Adrenal gland (tissue), 12 donors: ENCODE measurements around the gene PPP2R5C. TPM values are rescaled to one million over a fixed set of nuclear protein-coding genes. Genes with fewer than 3 reads are reported as not detected.
A peak's percentile ranks its signal among the peaks of the same experiment; 100 is the strongest.

ENCODE experiments used
- DNase-seq, 7 donors: peaks; one replicate each; pipeline ENCODE4 v3.0.0-alpha.2; 2019 to 2020
- H3K27ac ChIP-seq, 5 donors: fragments of 200-600 bp; sonication (generic) in 4 of 5; 1 replicate in 3 of 5; 2 replicates in 2 of 5; pipeline versions ENCODE4 v1.5.1 to v1.8.0; 2016 to 2020; ENCODE audit warnings: mild to moderate bottlenecking in 1 of 5
- H3K27me3 ChIP-seq: fragments of 200-600 bp; 2 replicates; pipeline ENCODE4 v1.8.0; 2021
- H3K36me3 ChIP-seq, 2 donors: fragments of 200-600 bp; replicated peaks in 1 of 2; 1 replicate in 1 of 2; 2 replicates in 1 of 2; pipeline versions ENCODE4 v1.5.1 to v1.8.0; 2018 to 2022
- H3K4me1 ChIP-seq, 2 donors: fragments of 200-600 bp; replicated peaks in 1 of 2; 1 replicate in 1 of 2; 2 replicates in 1 of 2; pipeline versions ENCODE4 v1.5.1 to v1.8.0; 2018 to 2021
- H3K4me3 ChIP-seq, 4 donors: fragments of 200-600 bp; sonication (generic) in 3 of 4; one replicate each; pipeline ENCODE4 v1.5.1; 2016 to 2018
- H3K9me3 ChIP-seq, 3 donors: fragments of 200-600 bp; sonication (generic) in 1 of 3; replicated peaks in 1 of 3; 1 replicate in 2 of 3; 2 replicates in 1 of 3; pipeline versions ENCODE4 v1.5.1 to v1.8.0; 2016 to 2021
- POLR2A ChIP-seq, 2 donors: fragments of 450-650 bp; IDR thresholded peaks; one replicate each; pipeline ENCODE4 v1.6.1; 2017; ENCODE audit warnings: antibody characterized with exemption in 2 of 2, mild to moderate bottlenecking in 2 of 2, moderate library complexity in 1 of 2
- WGBS, 4 donors: extraction: QIAGEN DNeasy Blood & Tissue Kit in 2 of 4; methylation state at CpG; one replicate each; pipeline versions ENCODE4 v1.1.5 to v1.1.7; 2013 to 2017; 5-methylcytosine and 5-hydroxymethylcytosine counted together
- intact Hi-C, 2 donors: fragments of 100-400 bp; cut with DNase I; formaldehyde crosslinking; loops; one replicate each; pipeline versions ENCODE4 v1.14.1 to v1.15.0; 2022 to 2023
- polyA plus RNA-seq, 3 donors: library from polyadenylated mRNA; stranded (reverse); fragments of 200-250 nt in 2 of 3; fragments of 350-450 nt in 1 of 3; fragmentation: Illumina TruSeq in 1 of 3; extraction: RNeasy Lipid Tissue Mini Kit (QIAGEN cat#74804) in 1 of 3; gene quantifications; one replicate each; pipeline ENCODE4 v1.2.3, GENCODE V29; 2013 to 2014
- total RNA-seq, 9 donors: library from RNA; depleted of rRNA in 4 of 9; stranded (reverse); fragments of >200 nt in 4 of 9; fragments of 120-200 nt in 1 of 9; fragmentation: NEBNext Ultra II Directional in 1 of 9; extraction: Animal tissue kit (Norgen Biotek cat#: 25700) in 1 of 9; gene quantifications; one replicate each; pipeline versions ENCODE4 v1.1.0 to v1.2.4, GENCODE V29; 2013 to 2023
- TF ChIP-seq, protein P1 (sequence below), 6 experiments: fragments of 450-650 bp in 4 of 6; fragments of 200-600 bp in 2 of 6; sonication (generic) in 1 of 6; IDR thresholded peaks; 1 replicate in 5 of 6; 2 replicates in 1 of 6; pipeline versions ENCODE4 v1.5.1 to v1.8.0; 2016 to 2021; ENCODE audit warnings: antibody characterized with exemption in 6 of 6, mild to moderate bottlenecking in 2 of 6, moderate library complexity in 1 of 6
- donor health status: healthy with polysubstance abuse.
- donor health status: Bipolar disorder and iron deficiency.
- donor health status: DM: yes; HTN: yes; CAD: no.
- donor health status: DM: no; HTN: no; CAD: no.
- donor health status: DM: no; HTN: no; CAD: no.
- donor health status: DM: yes; HTN: yes; CAD: no.

Gene PPP2R5C
- total and polyA plus RNA-seq, 12 donors = 66.5 to 216 (median 134) TPM

DNA sequence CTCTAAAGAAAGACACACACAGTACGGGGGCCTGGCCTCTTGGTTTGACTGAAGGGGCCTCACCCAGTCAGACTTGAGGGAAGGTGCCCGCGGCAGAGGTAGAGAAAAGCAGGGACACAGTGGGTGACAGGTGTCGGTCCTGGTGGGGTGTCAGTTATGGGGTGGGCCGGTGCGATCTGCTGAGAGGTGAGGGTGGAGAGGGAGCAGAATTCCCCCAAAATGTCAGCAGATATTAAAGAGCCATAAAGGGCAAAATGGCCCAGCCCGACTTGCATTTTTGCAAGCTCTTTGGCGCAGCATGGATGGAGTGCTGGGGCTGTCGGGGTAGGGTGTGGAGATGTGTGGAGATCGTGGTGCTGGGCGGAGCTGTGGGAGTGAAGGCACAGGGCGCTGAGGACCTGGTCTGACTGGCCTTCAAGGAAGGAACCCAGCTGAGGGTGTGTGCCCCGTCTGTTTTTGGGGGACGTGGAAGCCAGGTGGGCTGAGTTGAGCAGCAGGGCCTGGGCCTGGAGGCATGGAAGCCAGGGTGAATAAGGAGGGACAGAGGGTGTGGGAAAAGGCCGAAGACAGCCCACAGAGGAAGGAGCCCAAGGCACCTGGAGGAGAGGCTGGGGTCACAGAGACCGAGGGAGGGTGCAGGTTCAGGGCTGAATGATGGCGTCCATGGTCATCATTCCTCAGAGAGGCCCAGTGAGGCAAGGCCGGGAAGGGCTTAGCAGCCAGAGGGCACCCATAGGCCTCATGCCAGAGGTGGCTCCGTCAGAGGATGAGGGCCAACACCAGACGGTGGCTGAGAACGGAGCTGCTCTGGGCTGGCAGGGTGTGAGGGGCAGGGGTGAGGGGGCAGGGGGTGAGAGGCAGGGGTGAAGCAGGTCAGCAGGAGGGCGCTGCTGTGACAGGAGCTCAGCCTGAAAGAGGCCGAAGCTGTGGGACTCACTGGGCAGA is 154.6 kb downstream of the PPP2R5C start:
- intact Hi-C loops = no loop called here
- WGBS, 4 donors = 92 to 94% (median 92%) methylated on average over 19 to 23 of the region's 23 CpGs
- H3K9me3 ChIP-seq = no peaks in the 10 kb centered on the region
- DNase-seq = peak in 1 of 7 donors; percentile 11
- peaks cover 0 to 43% of the 10 kb centered on the region in 2 donors for H3K36me3 ChIP-seq
- H3K4me1 ChIP-seq = no peaks in the 10 kb centered on the region
- peak overlapping the region in 1 of 5 donors; percentile 42 for H3K27ac ChIP-seq
- TF ChIP-seq POLR2A (IDR thresholded peaks at IDR 0.05) = no peak
- TF ChIP-seq, protein P1, sequence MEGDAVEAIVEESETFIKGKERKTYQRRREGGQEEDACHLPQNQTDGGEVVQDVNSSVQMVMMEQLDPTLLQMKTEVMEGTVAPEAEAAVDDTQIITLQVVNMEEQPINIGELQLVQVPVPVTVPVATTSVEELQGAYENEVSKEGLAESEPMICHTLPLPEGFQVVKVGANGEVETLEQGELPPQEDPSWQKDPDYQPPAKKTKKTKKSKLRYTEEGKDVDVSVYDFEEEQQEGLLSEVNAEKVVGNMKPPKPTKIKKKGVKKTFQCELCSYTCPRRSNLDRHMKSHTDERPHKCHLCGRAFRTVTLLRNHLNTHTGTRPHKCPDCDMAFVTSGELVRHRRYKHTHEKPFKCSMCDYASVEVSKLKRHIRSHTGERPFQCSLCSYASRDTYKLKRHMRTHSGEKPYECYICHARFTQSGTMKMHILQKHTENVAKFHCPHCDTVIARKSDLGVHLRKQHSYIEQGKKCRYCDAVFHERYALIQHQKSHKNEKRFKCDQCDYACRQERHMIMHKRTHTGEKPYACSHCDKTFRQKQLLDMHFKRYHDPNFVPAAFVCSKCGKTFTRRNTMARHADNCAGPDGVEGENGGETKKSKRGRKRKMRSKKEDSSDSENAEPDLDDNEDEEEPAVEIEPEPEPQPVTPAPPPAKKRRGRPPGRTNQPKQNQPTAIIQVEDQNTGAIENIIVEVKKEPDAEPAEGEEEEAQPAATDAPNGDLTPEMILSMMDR (IDR thresholded peaks at IDR 0.05) = no peak
- no peaks in the 10 kb centered on the region for H3K27me3 ChIP-seq
- H3K4me3 ChIP-seq = no peak overlapping the region

DNA sequence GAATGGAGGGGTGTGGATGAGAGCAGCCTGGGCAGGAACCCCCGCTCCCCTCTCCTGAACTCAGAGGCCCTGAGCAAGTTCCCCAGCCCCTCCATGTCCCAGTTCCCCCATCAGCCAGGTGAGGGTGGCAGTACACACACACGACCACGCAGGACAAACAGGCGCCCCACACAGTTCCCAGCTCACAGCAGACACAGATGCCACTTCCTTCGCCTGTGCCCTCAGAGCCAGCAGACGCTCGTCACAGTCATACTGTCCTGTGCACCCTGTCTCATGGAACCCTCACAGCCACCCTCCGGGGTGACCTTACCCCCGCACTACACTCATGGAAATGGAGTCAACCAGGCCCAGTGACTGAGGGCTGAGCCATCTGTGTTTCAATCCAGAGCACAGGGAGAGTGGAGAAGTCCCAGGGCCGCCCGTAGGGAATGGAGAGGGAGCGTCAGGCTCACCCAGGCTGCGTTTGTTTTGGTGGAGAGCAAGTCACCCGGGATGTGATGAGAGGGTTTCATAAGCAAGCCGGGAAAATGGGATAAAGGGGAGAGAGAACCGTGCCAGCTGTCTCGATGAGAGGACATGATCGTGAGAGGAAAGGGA is 155.4 kb downstream of the PPP2R5C start:
- intact Hi-C loops = no loop called here
- Histone ChIP-seq H3K4me3 (no peak overlapping the region), H3K4me1 (no peaks in the 10 kb centered on the region), H3K36me3 (peaks cover 0 to 40% of the 10 kb centered on the region in 2 donors), H3K27ac (peak overlapping the region in 1 of 5 donors; percentile 42), H3K27me3 (no peaks in the 10 kb centered on the region), H3K9me3 (no peaks in the 10 kb centered on the region)
- TF ChIP-seq POLR2A (IDR thresholded peaks at IDR 0.05) = no peak
- TF ChIP-seq, protein P1 (IDR thresholded peaks at IDR 0.05) = no peak
- 85 to 88% (median 87%) methylated on average over 14 to 18 of the region's 18 CpGs for WGBS, 4 donors
- peak in 2 of 7 donors; percentile 9 to 49 for DNase-seq

DNA sequence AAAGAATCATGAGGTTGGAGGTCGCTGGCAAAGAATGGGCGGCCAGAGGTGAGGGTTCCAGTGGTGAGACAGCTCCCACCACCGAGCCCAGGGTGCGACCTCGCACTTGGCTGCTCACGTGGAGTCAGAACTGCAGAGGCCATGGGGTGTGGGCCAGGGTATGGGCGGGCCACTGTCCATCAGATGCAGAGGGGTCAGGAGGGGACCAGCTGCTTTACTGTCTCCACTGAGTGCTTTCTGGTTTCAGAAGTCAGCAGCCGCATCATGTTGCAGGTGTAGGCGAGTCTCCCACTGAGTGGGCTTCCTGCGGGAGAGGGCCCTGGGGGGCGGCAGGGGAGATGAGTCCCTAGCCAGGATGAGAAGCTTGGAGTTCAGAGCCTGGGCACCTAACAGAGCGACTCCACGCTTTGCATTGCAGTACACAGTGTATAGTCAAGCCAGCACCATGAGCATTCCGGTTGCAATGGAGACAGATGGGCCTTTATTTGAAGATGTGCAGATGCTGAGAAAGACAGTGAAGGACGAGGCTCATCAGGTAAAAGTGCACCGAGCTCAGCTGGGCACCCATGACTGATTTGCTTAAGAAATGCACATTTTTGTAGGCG is 156.0 kb downstream of the PPP2R5C start:
- peaks cover 0 to 40% of the 10 kb centered on the region in 2 donors for H3K36me3 ChIP-seq
- no peaks in the 10 kb centered on the region for H3K9me3 ChIP-seq
- intact Hi-C loops = no loop called here
- peak in 2 of 7 donors; percentile 7 to 47 for DNase-seq
- H3K4me1 ChIP-seq = no peaks in the 10 kb centered on the region
- WGBS, 4 donors = 74 to 87% (median 82%) methylated on average over 11 to 17 of the region's 17 CpGs
- TF ChIP-seq, protein P1 (IDR thresholded peaks at IDR 0.05) = no peak
- TF ChIP-seq POLR2A (IDR thresholded peaks at IDR 0.05) = no peak
- no peak overlapping the region for H3K4me3 ChIP-seq
- H3K27me3 ChIP-seq = no peaks in the 10 kb centered on the region
- H3K27ac ChIP-seq = no peak overlapping the region
